ENCODE data around the gene NACC1.

NACC1 gene

GRCh38 chr19:13117772-13118423, at the start of gene NACC1:
NACC1 (plus strand) TSS chr19:13118264; CDS start chr19:13135208, 16,944 bp downstream.
- peak; percentile 85 to 94 (median 94) for DNase-seq

GRCh38 chr19:13069415-13070359, 48.4 kb upstream of the NACC1 start:
- DNase-seq = peak in 1 of 3 experiments; percentile 46

GRCh38 chr19:13070425-13071140, 47.5 kb upstream of the NACC1 start:
- no peak for DNase-seq

GRCh38 chr19:13071444-13072187, 46.4 kb upstream of the NACC1 start:
- DNase-seq = no peak

GRCh38 chr19:13072188-13072908, 45.7 kb upstream of the NACC1 start:
- DNase-seq = no peak

- DNase-seq = no peak
These were observed 44.8 kb upstream of the NACC1 start for GRCh38 chr19:13073263-13073662.

- no peak for DNase-seq
These were observed 43.7 kb upstream of the NACC1 start for GRCh38 chr19:13074378-13074777.

GRCh38 chr19:13076320-13076719, 41.7 kb upstream of the NACC1 start:
- no peak for DNase-seq

- DNase-seq = no peak
These were observed 41.3 kb upstream of the NACC1 start for GRCh38 chr19:13076787-13077186.

- DNase-seq = peak in 1 of 3 experiments; percentile 27
These were observed 40.8 kb upstream of the NACC1 start for GRCh38 chr19:13077240-13077639.

- DNase-seq = no peak
These were observed 39.7 kb upstream of the NACC1 start for GRCh38 chr19:13078381-13078780.

- no peak for DNase-seq
These were observed 39.0 kb upstream of the NACC1 start for GRCh38 chr19:13078897-13079541.

GRCh38 chr19:13079542-13079986, 38.5 kb upstream of the NACC1 start:
- no peak for DNase-seq

- DNase-seq = peak in 2 of 3 experiments; percentile 43 to 78
These were observed 35.7 kb upstream of the NACC1 start for GRCh38 chr19:13082192-13083007.

GRCh38 chr19:13083008-13083404, 35.1 kb upstream of the NACC1 start:
- DNase-seq = no peak

- DNase-seq = peak in 1 of 3 experiments; percentile 69
These were observed 34.4 kb upstream of the NACC1 start for GRCh38 chr19:13083627-13084026.

- DNase-seq = no peak
These were observed 32.4 kb upstream of the NACC1 start for GRCh38 chr19:13085666-13086065.

GRCh38 chr19:13086341-13086740, 31.7 kb upstream of the NACC1 start:
- DNase-seq = no peak

GRCh38 chr19:13087295-13087694, 30.8 kb upstream of the NACC1 start:
- DNase-seq = no peak

GRCh38 chr19:13087795-13088537, 30.1 kb upstream of the NACC1 start:
- DNase-seq = no peak

Data from NCI-H1417 (cell line).